ENCODE data around the gene SLC1A3.

Gene SLC1A3

GRCh38 chr5:36726317-36726716 is 119.9 kb downstream of the SLC1A3 start:
- Mint-ChIP-seq H3K36me3 (ENCODE audit: low read depth) (no peaks in the 10 kb centered on the region), H3K4me1 (no peaks in the 10 kb centered on the region), H3K27me3 (ENCODE audit: low read depth, poor library complexity) (peaks cover 15% of the 10 kb centered on the region), H3K4me3 (no peak overlapping the region), H3K27ac (no peak overlapping the region), H3K9me3 (no peaks in the 10 kb centered on the region)
- no peak for TF ChIP-seq CTCF (IDR thresholded peaks at IDR 0.05)
- DNase-seq = no peak

GRCh38 chr5:36726767-36727166 is 120.4 kb downstream of the SLC1A3 start:
- no peak for DNase-seq
- Mint-ChIP-seq H3K9me3 (no peaks in the 10 kb centered on the region), H3K4me1 (no peaks in the 10 kb centered on the region), H3K4me3 (no peak overlapping the region), H3K27ac (no peak overlapping the region), H3K27me3 (ENCODE audit: low read depth, poor library complexity) (peaks cover 11% of the 10 kb centered on the region), H3K36me3 (ENCODE audit: low read depth) (no peaks in the 10 kb centered on the region)
- TF ChIP-seq CTCF (IDR thresholded peaks at IDR 0.05) = no peak

GRCh38 chr5:36728697-36729543 is 122.5 kb downstream of the SLC1A3 start:
- TF ChIP-seq CTCF (IDR thresholded peaks at IDR 0.05) = peak; percentile 64
- H3K36me3 Mint-ChIP-seq (ENCODE audit: low read depth) = no peaks in the 10 kb centered on the region
- no peak overlapping the region for H3K4me3 Mint-ChIP-seq
- H3K27me3 Mint-ChIP-seq (ENCODE audit: low read depth, poor library complexity) = peaks cover 21% of the 10 kb centered on the region
- H3K9me3 Mint-ChIP-seq = no peaks in the 10 kb centered on the region
- DNase-seq = peak; percentile 32
- no peaks in the 10 kb centered on the region for H3K4me1 Mint-ChIP-seq
- no peak overlapping the region for H3K27ac Mint-ChIP-seq

GRCh38 chr5:36730537-36731216 is 124.3 kb downstream of the SLC1A3 start:
- H3K27ac Mint-ChIP-seq = no peak overlapping the region
- DNase-seq = no peak
- H3K36me3 Mint-ChIP-seq (ENCODE audit: low read depth) = no peaks in the 10 kb centered on the region
- H3K9me3 Mint-ChIP-seq = no peaks in the 10 kb centered on the region
- no peak for TF ChIP-seq CTCF (IDR thresholded peaks at IDR 0.05)
- peaks cover 26% of the 10 kb centered on the region for H3K27me3 Mint-ChIP-seq (ENCODE audit: low read depth, poor library complexity)
- no peaks in the 10 kb centered on the region for H3K4me1 Mint-ChIP-seq
- H3K4me3 Mint-ChIP-seq = no peak overlapping the region

- DNase-seq = no peak
- TF ChIP-seq CTCF (IDR thresholded peaks at IDR 0.05) = no peak
- Mint-ChIP-seq H3K9me3 (no peaks in the 10 kb centered on the region), H3K4me3 (no peak overlapping the region), H3K36me3 (ENCODE audit: low read depth) (no peaks in the 10 kb centered on the region), H3K27me3 (ENCODE audit: low read depth, poor library complexity) (peaks cover 37% of the 10 kb centered on the region), H3K4me1 (no peaks in the 10 kb centered on the region), H3K27ac (no peak overlapping the region)
Measured at GRCh38 chr5:36733183-36733582, 126.8 kb downstream of the SLC1A3 start.

Measured in nephron progenitor cell (in vitro differentiated cells).